Suprapubic skin (tissue), 4 donors: Measurements from ENCODE around the gene MUCL3. TPM values are rescaled to one million over a fixed set of nuclear protein-coding genes. Genes with fewer than 3 reads are reported as not detected.

ENCODE experiments used
- DNase-seq, 2 donors: peaks; one replicate each; pipeline ENCODE4 v3.0.0-alpha.2; 2019; ENCODE audit warnings: low spot score in 2 of 2
- H3K27ac ChIP-seq: fragments of 200-600 bp; sonication (generic); one replicate; pipeline ENCODE4 v1.5.1; 2019
- H3K27me3 ChIP-seq: fragments of 200-600 bp; sonication (generic); one replicate; pipeline ENCODE4 v1.5.1; 2019
- H3K36me3 ChIP-seq: fragments of 200-600 bp; sonication (generic); one replicate; pipeline ENCODE4 v1.5.1; 2019
- H3K4me1 ChIP-seq: fragments of 200-600 bp; sonication (generic); one replicate; pipeline ENCODE4 v1.5.1; 2019
- H3K4me3 ChIP-seq: fragments of 200-600 bp; sonication (generic); one replicate; pipeline ENCODE4 v1.5.1; 2019; ENCODE audit warnings: mild to moderate bottlenecking
- H3K9me3 ChIP-seq: fragments of 200-600 bp; sonication (generic); one replicate; pipeline ENCODE4 v1.5.1; 2019
- EP300 ChIP-seq: sonication (generic); formaldehyde crosslinking; IDR thresholded peaks from one replicate; pipeline ENCODE4 v1.6.1; 2017; ENCODE audit warnings: antibody characterized with exemption
- POLR2A ChIP-seq, 2 donors: fragments of 450-650 bp; IDR thresholded peaks; one replicate each; pipeline ENCODE4 v1.6.1; 2017; ENCODE audit warnings: antibody characterized with exemption in 2 of 2, mild to moderate bottlenecking in 2 of 2, moderate library complexity in 2 of 2
- POLR2AphosphoS5 ChIP-seq, 3 donors: sonication (generic); formaldehyde crosslinking; IDR thresholded peaks; one replicate each; pipeline ENCODE4 v1.6.1; 2017; ENCODE audit warnings: antibody characterized with exemption in 3 of 3
- WGBS: methylation state at CpG from one replicate; pipeline ENCODE4 v1.1.5; 2018; 5-methylcytosine and 5-hydroxymethylcytosine counted together
- total RNA-seq, 4 donors: library from RNA; depleted of rRNA; stranded (reverse); fragments of >200 nt; gene quantifications; one replicate each; pipeline ENCODE4 v1.1.0, GENCODE V29; 2016
- TF ChIP-seq, protein P1 (sequence below), 2 donors: fragments of 200-600 bp in 1 of 2; fragments of 450-650 bp in 1 of 2; sonication (generic) in 1 of 2; IDR thresholded peaks; one replicate each; pipeline ENCODE4 v1.5.1; 2016 to 2019; ENCODE audit warnings: antibody characterized with exemption in 2 of 2, mild to moderate bottlenecking in 1 of 2, moderate library complexity in 1 of 2

MUCL3 gene, protein sequence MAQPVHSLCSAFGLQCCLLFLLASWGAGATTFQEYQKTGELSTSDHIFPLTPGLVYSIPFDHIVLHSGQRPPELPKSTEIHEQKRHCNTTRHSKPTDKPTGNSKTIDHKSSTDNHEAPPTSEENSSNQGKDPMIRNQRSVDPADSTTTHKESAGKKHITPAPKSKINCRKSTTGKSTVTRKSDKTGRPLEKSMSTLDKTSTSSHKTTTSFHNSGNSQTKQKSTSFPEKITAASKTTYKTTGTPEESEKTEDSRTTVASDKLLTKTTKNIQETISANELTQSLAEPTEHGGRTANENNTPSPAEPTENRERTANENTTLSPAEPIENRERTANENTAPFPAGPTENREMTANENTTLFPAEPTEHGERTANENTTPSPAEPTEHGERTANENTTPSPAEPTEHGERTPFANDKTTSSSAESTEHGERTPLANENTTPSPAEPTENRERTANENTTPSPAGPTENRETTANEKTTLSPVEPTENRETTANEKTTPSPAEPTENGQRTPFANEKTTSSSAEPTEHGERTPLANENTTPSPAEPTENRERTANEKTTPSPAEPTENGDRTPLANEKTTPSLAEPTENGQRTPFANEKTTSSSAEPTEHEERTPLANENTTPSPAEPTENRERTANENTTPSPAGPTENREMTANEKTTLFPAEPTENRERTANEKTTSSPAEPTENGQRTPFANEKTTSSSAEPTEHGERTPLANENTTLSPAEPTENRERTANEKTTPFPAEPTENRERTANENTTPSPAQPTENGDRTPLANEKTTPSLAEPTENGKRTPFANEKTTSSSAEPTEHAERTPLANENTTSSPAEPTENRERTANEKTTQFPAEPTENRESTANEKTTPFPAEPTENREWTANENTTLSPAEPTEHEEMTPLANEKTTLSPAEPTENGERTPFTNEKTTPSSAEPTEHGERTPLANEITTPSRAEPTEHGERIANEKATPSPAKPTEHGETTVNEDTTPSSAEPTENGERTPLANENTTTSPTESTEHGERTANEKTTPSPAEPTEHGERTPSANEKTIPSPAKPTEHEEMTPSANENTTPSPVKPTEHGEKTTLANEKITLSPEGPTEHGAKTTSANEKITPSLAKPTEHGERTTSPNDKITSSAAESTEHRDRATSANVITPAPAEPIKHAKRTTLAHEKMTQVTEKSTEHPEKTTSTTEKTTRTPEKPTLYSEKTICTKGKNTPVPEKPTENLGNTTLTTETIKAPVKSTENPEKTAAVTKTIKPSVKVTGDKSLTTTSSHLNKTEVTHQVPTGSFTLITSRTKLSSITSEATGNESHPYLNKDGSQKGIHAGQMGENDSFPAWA (N-terminal part only)
- not detected for total RNA-seq

DNA sequence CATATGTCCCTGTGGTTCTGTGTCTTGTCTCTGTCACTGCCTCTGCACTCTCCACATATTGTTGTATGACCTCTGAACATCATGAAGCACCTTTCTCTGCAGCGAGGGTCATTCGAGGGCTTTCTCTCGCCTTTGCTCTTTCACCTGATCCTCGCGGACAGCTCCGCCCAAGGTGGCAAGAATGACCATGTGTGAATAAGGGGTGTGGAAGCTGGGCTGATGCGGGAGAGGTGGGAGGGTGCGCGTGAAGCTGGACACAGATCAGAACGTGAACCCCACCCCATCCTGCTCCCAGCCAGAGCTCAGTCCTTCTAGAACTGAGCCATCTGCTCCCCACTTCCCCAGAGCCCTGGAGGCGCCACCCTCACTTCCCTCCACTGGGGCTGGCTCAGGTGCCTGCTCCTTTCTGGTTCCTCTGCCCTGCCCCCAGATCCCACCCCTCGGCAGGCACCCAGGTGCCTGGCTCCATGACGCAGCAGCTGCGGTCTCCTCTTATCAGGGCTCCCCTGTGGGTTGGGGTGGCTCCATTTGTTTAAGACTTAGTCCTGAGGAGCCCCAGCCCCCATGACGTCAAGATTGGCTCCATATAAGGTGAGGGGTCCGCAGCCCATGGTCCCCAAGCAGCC is at the start of gene MUCL3:
MUCL3 (plus strand) TSS at position 613 of the 626 bp plus-strand sequence. CDS start 27 bp downstream, outside the sequence.
- DNase-seq, result no peak
- Histone ChIP-seq H3K27ac (no peak within 1 kb of the TSS), H3K4me3 (no peak within 1 kb of the TSS), H3K36me3 (no peaks in the 10 kb centered on the region), H3K9me3 (no peaks in the 10 kb centered on the region), H3K27me3 (no peaks in the 10 kb centered on the region), H3K4me1 (peaks cover 7% of the 10 kb centered on the region)
- 77% methylated on average over 11 of the region's 16 CpGs for WGBS
- no peak for TF ChIP-seq POLR2AphosphoS5 (IDR thresholded peaks at IDR 0.05)
- TF ChIP-seq, protein P1, sequence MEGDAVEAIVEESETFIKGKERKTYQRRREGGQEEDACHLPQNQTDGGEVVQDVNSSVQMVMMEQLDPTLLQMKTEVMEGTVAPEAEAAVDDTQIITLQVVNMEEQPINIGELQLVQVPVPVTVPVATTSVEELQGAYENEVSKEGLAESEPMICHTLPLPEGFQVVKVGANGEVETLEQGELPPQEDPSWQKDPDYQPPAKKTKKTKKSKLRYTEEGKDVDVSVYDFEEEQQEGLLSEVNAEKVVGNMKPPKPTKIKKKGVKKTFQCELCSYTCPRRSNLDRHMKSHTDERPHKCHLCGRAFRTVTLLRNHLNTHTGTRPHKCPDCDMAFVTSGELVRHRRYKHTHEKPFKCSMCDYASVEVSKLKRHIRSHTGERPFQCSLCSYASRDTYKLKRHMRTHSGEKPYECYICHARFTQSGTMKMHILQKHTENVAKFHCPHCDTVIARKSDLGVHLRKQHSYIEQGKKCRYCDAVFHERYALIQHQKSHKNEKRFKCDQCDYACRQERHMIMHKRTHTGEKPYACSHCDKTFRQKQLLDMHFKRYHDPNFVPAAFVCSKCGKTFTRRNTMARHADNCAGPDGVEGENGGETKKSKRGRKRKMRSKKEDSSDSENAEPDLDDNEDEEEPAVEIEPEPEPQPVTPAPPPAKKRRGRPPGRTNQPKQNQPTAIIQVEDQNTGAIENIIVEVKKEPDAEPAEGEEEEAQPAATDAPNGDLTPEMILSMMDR (IDR thresholded peaks at IDR 0.05), result no peak
- TF ChIP-seq EP300, result no peak
- TF ChIP-seq POLR2A (IDR thresholded peaks at IDR 0.05), result no peak

DNA sequence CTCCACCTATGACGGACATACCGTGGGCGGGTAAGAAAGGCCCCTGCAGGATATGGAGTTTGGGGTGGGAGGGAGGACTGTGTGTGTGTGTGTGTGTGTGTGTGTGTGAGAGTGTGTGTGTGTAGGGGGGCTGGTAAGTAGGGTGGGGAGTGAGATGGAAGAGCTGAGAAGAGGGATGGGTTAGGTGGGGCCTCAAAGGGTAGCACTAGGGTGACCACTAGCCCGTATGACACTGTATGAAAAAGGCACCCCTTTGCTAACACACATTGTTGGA is 49.4 kb upstream of the MUCL3 start:
- TF ChIP-seq, protein P1 (IDR thresholded peaks at IDR 0.05), result no peak
- no peak for TF ChIP-seq POLR2AphosphoS5 (IDR thresholded peaks at IDR 0.05)
- TF ChIP-seq POLR2A (IDR thresholded peaks at IDR 0.05), result no peak
- no peak for TF ChIP-seq EP300
- Histone ChIP-seq H3K27ac (no peak overlapping the region), H3K36me3 (peaks cover 76% of the 10 kb centered on the region), H3K4me3 (no peak overlapping the region), H3K9me3 (no peaks in the 10 kb centered on the region), H3K27me3 (no peaks in the 10 kb centered on the region), H3K4me1 (peaks cover 43% of the 10 kb centered on the region)
- DNase-seq, result no peak
- WGBS, result 85% methylated on average over 4 of the region's 4 CpGs

DNA sequence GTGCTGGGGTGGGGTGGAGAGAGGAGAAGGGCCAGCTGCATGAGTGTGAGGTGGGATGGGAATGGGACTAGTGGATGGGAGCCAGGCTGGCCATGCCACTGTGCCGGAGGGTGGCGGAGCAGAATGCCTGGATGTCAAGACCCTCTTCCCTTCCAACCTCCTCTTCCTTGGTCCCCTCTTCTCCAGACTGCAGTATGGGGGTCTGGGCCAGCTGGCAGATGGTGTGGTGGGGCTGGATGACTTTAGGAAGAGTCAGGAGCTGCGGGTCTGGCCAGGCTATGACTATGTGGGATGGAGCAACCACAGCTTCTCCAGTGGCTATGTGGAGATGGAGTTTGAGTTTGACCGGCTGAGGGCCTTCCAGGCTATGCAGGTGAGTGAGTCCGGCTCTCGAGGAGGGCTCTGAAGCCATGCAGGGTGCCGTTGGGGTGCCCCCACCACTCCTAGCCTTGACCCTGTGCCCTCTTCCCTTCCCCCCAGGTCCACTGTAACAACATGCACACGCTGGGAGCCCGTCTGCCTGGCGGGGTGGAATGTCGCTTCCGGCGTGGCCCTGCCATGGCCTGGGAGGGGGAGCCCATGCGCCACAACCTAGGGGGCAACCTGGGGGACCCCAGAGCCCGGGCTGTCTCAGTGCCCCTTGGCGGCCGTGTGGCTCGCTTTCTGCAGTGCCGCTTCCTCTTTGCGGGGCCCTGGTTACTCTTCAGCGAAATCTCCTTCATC is 48.8 kb upstream of the MUCL3 start:
- peaks cover 82% of the 10 kb centered on the region for H3K36me3 ChIP-seq
- no peaks in the 10 kb centered on the region for H3K27me3 ChIP-seq
- no peak overlapping the region for H3K4me3 ChIP-seq
- H3K9me3 ChIP-seq, result no peaks in the 10 kb centered on the region
- DNase-seq, result peak in 1 of 2 donors; percentile 53
- H3K27ac ChIP-seq, result no peak overlapping the region
- 85% methylated on average over 13 of the region's 21 CpGs for WGBS
- TF ChIP-seq POLR2A (IDR thresholded peaks at IDR 0.05) (no peak), POLR2AphosphoS5 (IDR thresholded peaks at IDR 0.05) (no peak), EP300 (no peak)
- TF ChIP-seq, protein P1 (IDR thresholded peaks at IDR 0.05), result no peak
- peaks cover 37% of the 10 kb centered on the region for H3K4me1 ChIP-seq

DNA sequence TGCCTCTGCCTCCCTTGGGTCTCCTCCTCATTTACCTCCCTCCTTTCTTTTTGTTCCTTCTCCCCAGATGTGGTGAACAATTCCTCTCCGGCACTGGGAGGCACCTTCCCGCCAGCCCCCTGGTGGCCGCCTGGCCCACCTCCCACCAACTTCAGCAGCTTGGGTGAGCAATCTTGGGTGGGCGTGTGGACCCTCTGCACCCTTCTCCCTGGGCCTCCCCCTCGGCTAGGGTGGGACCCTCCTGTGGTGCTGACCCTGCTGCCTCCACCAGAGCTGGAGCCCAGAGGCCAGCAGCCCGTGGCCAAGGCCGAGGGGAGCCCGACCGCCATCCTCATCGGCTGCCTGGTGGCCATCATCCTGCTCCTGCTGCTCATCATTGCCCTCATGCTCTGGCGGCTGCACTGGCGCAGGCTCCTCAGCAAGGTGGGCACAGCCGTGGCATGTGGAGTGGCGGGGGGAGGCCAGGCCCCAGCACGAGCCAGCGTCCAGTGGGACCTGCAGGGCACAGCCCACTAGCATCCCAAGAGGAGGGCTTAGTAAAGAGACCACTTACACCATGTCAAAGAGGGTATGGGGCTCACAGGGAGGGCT is 47.7 kb upstream of the MUCL3 start:
- Histone ChIP-seq H3K36me3 (peaks cover 93% of the 10 kb centered on the region), H3K4me3 (no peak overlapping the region), H3K27ac (no peak overlapping the region), H3K4me1 (peaks cover 31% of the 10 kb centered on the region), H3K27me3 (no peaks in the 10 kb centered on the region), H3K9me3 (no peaks in the 10 kb centered on the region)
- WGBS, result 85% methylated on average over 10 of the region's 16 CpGs
- TF ChIP-seq POLR2AphosphoS5 (IDR thresholded peaks at IDR 0.05) (no peak), POLR2A (IDR thresholded peaks at IDR 0.05) (no peak), EP300 (no peak)
- TF ChIP-seq, protein P1 (IDR thresholded peaks at IDR 0.05), result no peak
- DNase-seq, result peak in 1 of 2 donors; percentile 55
